HG03378 (cell line): ENCODE measurements around the gene CMTM4.
"Not testable (repeated sequence)": the region's sequence is repeated elsewhere in the genome, so short reads cannot be mapped to it uniquely, and the experiment has no call there.

Experiments used
- ATAC-seq: cut with Tn5 transposase; IDR thresholded peaks from one replicate; pipeline ENCODE4 v1.9.1; 2021; ENCODE audit warnings: mild to moderate bottlenecking, moderate library complexity; ENCODE audit not compliant: unreplicated experiment

The CMTM4 gene

GRCh38 chr16:66569827-66570405, 126.6 kb downstream of the CMTM4 start:
- ATAC-seq: no peak

DNA sequence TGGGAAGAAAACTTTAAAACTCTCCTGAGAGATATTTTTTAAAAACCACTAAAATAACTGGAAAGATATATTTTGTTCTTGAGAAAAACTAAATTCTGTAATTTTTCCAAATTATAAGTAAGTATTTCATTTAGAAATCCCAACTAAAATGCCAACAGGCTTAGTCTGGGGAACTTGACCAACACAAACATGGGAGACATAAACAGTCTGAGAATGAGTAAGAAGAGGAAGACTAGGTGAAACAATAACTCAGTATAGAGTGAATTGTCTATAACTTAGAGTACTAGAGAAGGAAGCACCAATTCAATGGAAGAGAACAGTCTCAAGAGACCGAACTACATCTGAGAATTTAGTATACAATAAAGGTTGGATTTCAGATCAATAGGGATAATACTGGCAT, 127.4 kb downstream of the CMTM4 start:
- ATAC-seq: no peak

DNA sequence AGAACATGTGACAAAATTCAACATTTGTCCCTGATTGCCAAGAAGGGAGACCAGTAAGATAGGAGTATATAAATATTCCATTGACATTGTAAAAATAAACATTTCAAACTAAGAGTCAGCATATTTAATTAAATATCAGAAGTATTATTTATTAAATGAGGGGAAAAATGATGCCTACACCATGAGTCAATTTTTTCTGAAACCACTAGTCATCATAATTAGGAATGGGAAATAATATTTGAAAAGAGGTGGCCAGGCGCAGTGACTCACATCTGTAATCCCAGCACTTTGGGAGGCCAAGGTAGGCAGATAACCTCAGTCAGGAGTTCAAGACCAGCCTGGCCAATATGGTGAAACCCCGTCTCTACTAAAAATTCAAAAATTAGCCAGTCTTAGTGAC, 128.2 kb downstream of the CMTM4 start:
- ATAC-seq: no peak

- ATAC-seq: not testable (repeated sequence)
Observed at GRCh38 chr16:66567270-66567669, 129.3 kb downstream of the CMTM4 start.

- ATAC-seq: no peak
Observed at GRCh38 chr16:66566051-66566901, 130.3 kb downstream of the CMTM4 start, which contains the start of gene CMTM1. Gene CMTM1 (plus strand): TSS chr16:66566439. CDS start chr16:66566514, 75 bp downstream.
